Globus pallidus (tissue), 1 donor: ENCODE results near the gene PRSS16.
"Not testable (repeated sequence)": the region's sequence is repeated elsewhere in the genome, so short reads cannot be mapped to it uniquely, and the experiment has no call there.

Experiments
- DNase-seq: peaks from one replicate; pipeline ENCODE4 v3.0.0-alpha.2; 2015; ENCODE audit warnings: low spot score

PRSS16 gene

GRCh38 chr6:27248783-27249182 is 1.3 kb downstream of the PRSS16 start:
- DNase-seq: no peak

- no peak for DNase-seq
Observed at GRCh38 chr6:27250277-27251111, 3.0 kb downstream of the PRSS16 start.

- DNase-seq: no peak
Observed at GRCh38 chr6:27251112-27251605, 3.7 kb downstream of the PRSS16 start.

- DNase-seq: no peak
Observed at GRCh38 chr6:27251606-27252251, 4.2 kb downstream of the PRSS16 start.

- DNase-seq: no peak
Observed at GRCh38 chr6:27254566-27254965, 7.1 kb downstream of the PRSS16 start.

- no peak for DNase-seq
Observed at GRCh38 chr6:27255866-27256265, 8.4 kb downstream of the PRSS16 start.

- DNase-seq: no peak
Observed at GRCh38 chr6:27260369-27260768, 12.9 kb downstream of the PRSS16 start.

- DNase-seq: no peak
Observed at GRCh38 chr6:27260836-27261375, 13.4 kb downstream of the PRSS16 start.

- DNase-seq: no peak
Observed at GRCh38 chr6:27263886-27264285, 16.4 kb downstream of the PRSS16 start.

- DNase-seq: not testable (repeated sequence)
Observed at GRCh38 chr6:27267003-27267402, 19.5 kb downstream of the PRSS16 start.

GRCh38 chr6:27267857-27268434 is 20.4 kb downstream of the PRSS16 start:
- DNase-seq: no peak

GRCh38 chr6:27268803-27269202 is 21.3 kb downstream of the PRSS16 start:
- no peak for DNase-seq

- DNase-seq: no peak
Observed at GRCh38 chr6:27273783-27274182, 26.3 kb downstream of the PRSS16 start.

- no peak for DNase-seq
Observed at GRCh38 chr6:27275025-27275956, 27.8 kb downstream of the PRSS16 start.

GRCh38 chr6:27279513-27280063 is 32.1 kb downstream of the PRSS16 start:
- DNase-seq: no peak

GRCh38 chr6:27280064-27280539 is 32.6 kb downstream of the PRSS16 start:
- DNase-seq: no peak

GRCh38 chr6:27280540-27281000 is 33.1 kb downstream of the PRSS16 start:
- DNase-seq: no peak

GRCh38 chr6:27281105-27281539 is 33.6 kb downstream of the PRSS16 start:
- no peak for DNase-seq

- DNase-seq: no peak
Observed at GRCh38 chr6:27281569-27281968, 34.1 kb downstream of the PRSS16 start.

- DNase-seq: no peak
Observed at GRCh38 chr6:27283279-27283678, 35.8 kb downstream of the PRSS16 start.

GRCh38 chr6:27286141-27286540 is 38.6 kb downstream of the PRSS16 start:
- DNase-seq: no peak
